Middle frontal gyrus (tissue), 1 donor: ENCODE data around the gene SSPN.

Source experiments
- DNase-seq: peaks from one replicate; pipeline ENCODE4 v3.0.0-alpha.2; 2015; ENCODE audit warnings: low spot score; ENCODE audit errors: extremely low spot score

The SSPN gene

DNA sequence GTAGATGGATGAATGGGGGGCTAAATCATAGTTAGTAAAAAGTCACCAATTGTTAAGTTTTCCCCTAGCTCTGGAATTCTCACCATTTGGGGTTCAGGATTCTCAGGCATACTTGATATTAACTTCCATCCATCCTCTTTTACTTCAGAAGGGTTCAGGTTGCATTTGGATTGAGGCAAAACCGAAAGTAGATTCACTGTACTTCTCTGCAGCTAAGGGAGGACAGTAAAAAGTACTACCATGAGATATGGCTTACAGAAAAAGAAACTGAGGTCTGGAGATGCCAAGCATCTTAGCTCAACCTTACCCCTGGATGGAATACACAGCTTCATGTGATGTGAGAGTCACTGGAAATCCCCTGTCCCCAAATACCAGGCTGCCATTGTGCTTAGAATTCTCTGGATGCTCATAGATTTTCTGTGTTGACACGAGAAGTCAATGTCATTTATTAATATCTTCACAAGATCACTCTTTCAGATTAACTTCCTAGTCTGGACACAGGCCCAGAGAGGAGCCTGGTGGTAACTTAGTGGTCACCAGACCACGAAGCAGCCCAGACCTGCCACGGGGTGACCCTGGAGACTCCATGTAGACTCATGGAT is 87.1 kb downstream of the SSPN start:
- no peak for DNase-seq

DNA sequence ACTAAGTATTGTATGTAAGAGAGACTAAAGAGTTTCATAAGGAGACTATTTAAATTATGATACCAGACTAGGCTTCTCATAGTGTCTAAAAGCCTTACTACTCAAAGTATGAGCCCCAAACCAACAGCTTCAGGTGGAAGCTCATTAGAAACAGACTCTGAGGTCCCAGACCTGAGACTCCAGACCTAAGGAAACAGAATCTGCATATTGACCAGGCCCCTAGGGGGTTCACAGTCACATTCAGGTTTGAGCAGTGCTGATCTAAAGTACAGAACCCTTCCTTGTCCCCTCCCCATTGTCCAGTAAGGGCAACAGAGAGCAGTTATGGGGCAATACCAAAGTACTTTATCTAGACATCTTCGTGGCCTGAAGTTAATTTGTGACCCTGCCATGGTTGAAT is 87.7 kb downstream of the SSPN start:
- DNase-seq: no peak

DNA sequence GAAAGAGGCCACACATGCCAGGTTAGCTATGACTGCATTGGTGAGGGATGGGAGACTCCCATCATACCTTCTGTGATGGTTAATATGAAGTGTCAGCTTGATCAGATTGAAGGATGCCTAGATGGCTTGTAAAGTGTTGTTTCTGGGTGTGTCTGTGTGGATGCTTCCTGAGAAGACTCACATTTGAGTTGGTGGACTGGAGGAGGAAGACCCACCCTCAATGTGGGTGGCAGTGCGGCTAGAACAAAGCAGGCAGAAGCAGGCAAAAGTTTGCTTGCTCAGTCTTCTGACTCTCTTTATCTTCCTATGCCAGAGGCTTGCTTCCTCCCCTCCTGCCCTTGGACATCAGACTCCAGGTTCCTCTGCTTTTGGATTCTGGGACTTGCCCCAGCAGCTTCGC is 88.2 kb downstream of the SSPN start:
- no peak for DNase-seq

GRCh38 chr12:26285401-26285800 is 90.0 kb downstream of the SSPN start:
- no peak for DNase-seq

GRCh38 chr12:26286186-26286585 is 90.8 kb downstream of the SSPN start:
- DNase-seq: no peak

GRCh38 chr12:26287671-26288381 is 92.5 kb downstream of the SSPN start:
- no peak for DNase-seq

DNA sequence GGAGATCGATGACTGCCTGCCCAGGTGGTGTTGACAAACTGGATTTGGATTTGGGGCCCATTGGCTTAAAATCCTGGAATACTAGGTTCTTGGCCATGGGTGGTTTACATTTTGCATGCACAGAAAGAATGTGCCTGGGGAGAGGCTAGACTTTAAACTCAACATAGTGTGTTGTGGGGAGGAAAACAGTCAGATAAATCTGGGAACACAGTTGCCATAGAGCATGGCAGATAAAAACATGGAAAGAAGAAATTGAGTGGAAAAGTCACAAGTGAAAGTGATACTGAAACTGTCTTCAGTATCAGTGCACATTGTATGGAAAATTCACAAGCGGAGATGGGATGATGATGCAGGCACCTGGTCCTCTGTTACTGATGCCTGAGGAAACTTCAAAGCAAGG is 95.2 kb downstream of the SSPN start:
- no peak for DNase-seq

DNA sequence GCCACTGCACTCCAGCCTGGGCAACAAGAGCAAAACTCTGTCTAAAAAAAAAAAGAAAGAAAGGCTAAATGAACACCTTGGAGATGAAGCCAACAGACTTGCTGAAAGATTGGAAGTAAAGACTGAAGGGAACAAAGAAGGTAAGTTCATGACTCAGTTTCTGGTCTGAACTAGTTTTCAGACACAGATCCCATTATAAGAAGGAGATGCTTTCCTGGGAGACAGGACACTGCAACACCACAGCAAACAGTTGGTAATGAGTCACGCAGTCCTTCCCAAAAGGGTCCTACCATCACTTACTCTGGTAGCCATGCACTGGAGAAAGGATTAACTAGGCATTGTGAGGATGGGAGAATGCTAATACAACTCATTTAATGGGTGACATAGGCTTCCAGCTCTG is 97.2 kb downstream of the SSPN start:
- no peak for DNase-seq

GRCh38 chr12:26293612-26294011 is 98.2 kb downstream of the SSPN start:
- no peak for DNase-seq

DNA sequence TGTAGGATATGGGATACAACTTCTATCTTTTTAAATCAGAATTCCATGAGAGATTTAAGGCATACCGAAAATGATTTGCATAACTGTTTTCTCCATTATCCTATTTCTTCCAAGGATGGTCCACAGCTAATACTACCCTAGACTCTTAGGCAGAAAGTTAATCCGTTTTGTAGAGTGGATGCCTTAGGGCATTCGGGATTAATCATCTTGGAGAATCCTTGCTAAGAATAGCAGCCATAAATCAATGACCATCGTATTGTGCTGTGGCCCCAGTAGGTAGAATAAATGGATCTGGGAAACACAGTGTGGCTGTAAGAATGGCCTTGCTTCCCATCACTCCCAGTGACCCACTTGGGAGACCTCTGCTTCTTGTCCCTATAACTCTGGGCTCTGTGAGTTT is 99.6 kb downstream of the SSPN start:
- DNase-seq: no peak

GRCh38 chr12:26297396-26298070 is 102.2 kb downstream of the SSPN start:
- DNase-seq: no peak

DNA sequence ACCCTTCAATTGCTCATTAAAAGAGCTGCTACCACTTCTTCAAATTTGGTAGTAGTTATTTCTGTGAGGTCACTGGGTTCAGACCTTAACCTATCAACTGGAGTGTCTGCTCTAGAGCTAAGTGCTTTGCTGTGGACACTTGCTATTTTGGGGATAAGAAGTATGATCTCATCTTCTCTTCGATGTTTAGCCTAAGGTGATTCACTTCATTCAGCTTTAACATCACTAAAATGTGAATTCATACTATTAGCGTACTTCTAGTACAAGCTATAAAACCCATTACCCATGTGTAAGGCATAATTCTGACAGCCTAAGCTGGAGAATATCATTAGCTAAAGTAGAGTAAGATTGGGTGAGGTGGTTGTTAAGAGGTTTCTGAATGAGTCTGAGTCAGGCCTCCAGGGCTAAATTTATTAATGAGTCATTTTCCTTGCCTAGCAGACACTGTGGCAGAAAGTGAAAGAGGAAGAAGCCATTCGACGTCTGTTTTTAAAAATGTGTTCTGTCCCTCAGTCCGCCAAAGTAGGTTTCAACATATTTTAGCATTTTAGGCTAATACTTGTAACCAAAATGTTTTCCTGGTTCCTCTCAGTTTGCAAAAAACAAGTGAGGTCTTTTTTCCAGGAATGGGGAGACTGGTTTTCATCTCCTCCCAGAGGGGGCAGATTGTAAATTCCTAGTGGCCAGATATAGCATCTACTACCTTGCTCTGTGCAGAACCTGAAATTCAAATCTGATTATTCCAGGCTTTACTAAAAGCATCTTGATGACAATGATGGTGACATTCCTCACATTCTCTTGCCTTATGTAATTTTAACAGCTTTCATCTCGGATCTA is 103.6 kb downstream of the SSPN start:
- DNase-seq: no peak

- DNase-seq: no peak
Observed at GRCh38 chr12:26299751-26300150, 104.4 kb downstream of the SSPN start.
